Endodermal cell (in vitro differentiated cells): Measurements from ENCODE around the gene IFI27L2. TPM values are rescaled to one million over a fixed set of nuclear protein-coding genes. Genes with fewer than 3 reads are reported as not detected.

Source experiments
- DNase-seq: peaks from one replicate; pipeline ENCODE4 v3.0.0-alpha.2; 2017
- H3K27ac ChIP-seq: 2 replicates; pipeline ENCODE4 v1.5.1; 2013; ENCODE audit warnings: mild to moderate bottlenecking, low read depth, low read length, moderate library complexity
- H3K27me3 ChIP-seq: 2 replicates; pipeline ENCODE4 v1.6.1; 2013; ENCODE audit warnings: mild to moderate bottlenecking, low read length, moderate library complexity; ENCODE audit not compliant: insufficient read depth, control insufficient read depth, poor library complexity, severe bottlenecking
- H3K36me3 ChIP-seq: 2 replicates; pipeline ENCODE4 v1.7.0; 2013; ENCODE audit warnings: mild to moderate bottlenecking, low read length, moderate library complexity; ENCODE audit not compliant: control insufficient read depth, insufficient read depth
- H3K4me1 ChIP-seq: one replicate; pipeline ENCODE4 v1.7.0; 2013; ENCODE audit warnings: low read length; ENCODE audit not compliant: control insufficient read depth, insufficient read depth
- H3K4me3 ChIP-seq: 2 replicates; pipeline ENCODE4 v1.5.1; 2013; ENCODE audit warnings: mild to moderate bottlenecking, low read length, moderate library complexity
- H3K9ac ChIP-seq: 2 replicates; pipeline ENCODE4 v1.6.1; 2013; ENCODE audit warnings: mild to moderate bottlenecking, low read length, moderate library complexity; ENCODE audit not compliant: poor library complexity, severe bottlenecking; ENCODE audit errors: extremely low read depth
- H3K9me3 ChIP-seq: 2 replicates; pipeline ENCODE4 v1.6.1; 2013; ENCODE audit warnings: mild to moderate bottlenecking, low read length, moderate library complexity; ENCODE audit not compliant: control insufficient read depth
- H3K27ac Mint-ChIP-seq: 2 replicates; pipeline ENCODE4 v1.8.0; 2020; ENCODE audit warnings: mixed read lengths
- H3K27me3 Mint-ChIP-seq: 2 replicates; pipeline ENCODE4 v1.8.0; 2021; ENCODE audit warnings: mild to moderate bottlenecking, mixed read lengths; ENCODE audit not compliant: insufficient read depth
- H3K36me3 Mint-ChIP-seq: 2 replicates; pipeline ENCODE4 v1.8.0; 2020; ENCODE audit warnings: low read depth, mixed read lengths
- H3K4me1 Mint-ChIP-seq: 2 replicates; pipeline ENCODE4 v1.8.0; 2020; ENCODE audit warnings: mixed read lengths
- H3K4me3 Mint-ChIP-seq: 2 replicates; pipeline ENCODE4 v1.8.0; 2020; ENCODE audit warnings: mild to moderate bottlenecking, moderate library complexity, mixed read lengths
- H3K9me3 Mint-ChIP-seq: 2 replicates; pipeline ENCODE4 v1.8.0; 2020; ENCODE audit warnings: mild to moderate bottlenecking, mixed read lengths
- CTCF ChIP-seq: fragments of 200-600 bp; sonication (generic); conservative IDR thresholded peaks from 2 replicates; pipeline ENCODE4 v1.5.0; 2021; ENCODE audit warnings: antibody characterized with exemption, mild to moderate bottlenecking
- WGBS, 2 experiments: methylation state at CpG; one replicate each; pipeline versions ENCODE4 v1.1.5 to v1.1.7; 2013; ENCODE audit warnings: missing lambda C conversion rate in 2 of 2, mixed read lengths in 1 of 2; ENCODE audit not compliant: insufficient coverage in 1 of 2, insufficient read length in 1 of 2; 5-methylcytosine and 5-hydroxymethylcytosine counted together
- total RNA-seq, 2 donors: library from RNA; stranded (reverse); fragmentation: NEBNext Ultra II Directional in 1 of 2; extraction: Animal tissue kit (Norgen Biotek cat#: 25700) in 1 of 2; gene quantifications; 2 replicates in 1 of 2; 3 replicates in 1 of 2; pipeline ENCODE4 v1.2.1, GENCODE V29; 2021

Gene IFI27L2
- total RNA-seq, 2 donors from 2014 or later = 36.0 to 43.7 TPM

DNA sequence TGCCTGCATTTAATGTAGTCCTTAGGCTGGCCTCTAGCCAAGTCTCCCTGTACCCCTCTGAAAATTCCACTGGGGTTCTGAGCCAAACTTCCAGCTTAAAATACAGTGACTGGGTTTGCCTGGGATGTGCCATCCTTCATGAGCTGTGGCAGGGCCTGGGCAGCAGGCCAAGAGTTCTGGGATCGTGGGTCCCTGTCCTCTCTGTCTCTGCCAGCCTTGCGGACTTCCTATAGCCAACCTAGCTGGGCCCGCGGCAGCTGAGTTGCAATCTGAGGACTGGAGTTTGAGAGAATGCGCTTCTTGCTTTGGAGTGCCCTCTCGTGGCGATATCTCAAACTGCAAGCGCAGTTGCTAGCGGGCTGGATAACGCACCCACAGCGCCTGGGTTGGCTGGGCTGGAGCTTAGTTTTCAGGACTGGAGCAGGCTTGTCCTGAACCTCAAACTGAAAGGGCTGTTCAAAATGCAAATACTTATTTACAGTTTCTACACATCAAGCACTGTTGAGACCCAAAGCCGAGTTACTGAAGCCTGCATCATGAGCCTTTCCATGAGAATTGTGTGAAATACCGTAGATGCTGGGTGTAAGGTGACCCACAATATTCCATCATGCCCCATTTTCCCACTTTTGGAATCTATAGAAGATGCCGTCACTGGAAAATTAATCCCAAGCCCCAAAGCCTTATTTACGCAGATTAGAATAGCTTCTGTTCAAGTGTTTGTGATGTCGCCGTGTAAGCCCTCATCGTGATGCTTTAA, 7.3 kb upstream of the IFI27L2 start:
- H3K27ac ChIP-seq = no peak overlapping the region
- H3K4me1 ChIP-seq = peaks cover 4% of the 10 kb centered on the region
- no peaks in the 10 kb centered on the region for H3K36me3 ChIP-seq
- H3K9ac ChIP-seq = no peak overlapping the region
- peak; percentile 97 for TF ChIP-seq CTCF
- 40% methylated on average over 15 to 18 of the region's 18 CpGs for WGBS, 2 experiments
- H3K4me3 ChIP-seq = peak overlapping the region; percentile 5
- Mint-ChIP-seq H3K36me3 (no peaks in the 10 kb centered on the region), H3K4me1 (peaks cover 4% of the 10 kb centered on the region), H3K27me3 (no peaks in the 10 kb centered on the region), H3K9me3 (peaks cover 15% of the 10 kb centered on the region), H3K27ac (no peak overlapping the region), H3K4me3 (no peak overlapping the region)
- peak; percentile 96 for DNase-seq
- H3K27me3 ChIP-seq = no peaks in the 10 kb centered on the region
- peaks cover 15% of the 10 kb centered on the region for H3K9me3 ChIP-seq

- Histone ChIP-seq H3K9me3 (peaks cover 15% of the 10 kb centered on the region), H3K36me3 (no peaks in the 10 kb centered on the region), H3K27ac (no peak overlapping the region), H3K4me1 (peaks cover 4% of the 10 kb centered on the region), H3K9ac (no peak overlapping the region), H3K27me3 (no peaks in the 10 kb centered on the region), H3K4me3 (peak overlapping the region; percentile 5)
- no peak for TF ChIP-seq CTCF
- H3K36me3 Mint-ChIP-seq = no peaks in the 10 kb centered on the region
- peaks cover 15% of the 10 kb centered on the region for H3K9me3 Mint-ChIP-seq
- H3K27me3 Mint-ChIP-seq = no peaks in the 10 kb centered on the region
- H3K4me1 Mint-ChIP-seq = peaks cover 4% of the 10 kb centered on the region
- no peak overlapping the region for H3K4me3 Mint-ChIP-seq
- 40 to 63% methylated on average over 2 to 4 of the region's 4 CpGs for WGBS, 2 experiments
- H3K27ac Mint-ChIP-seq = no peak overlapping the region
- no peak for DNase-seq
These were observed 6.1 kb upstream of the IFI27L2 start for GRCh38 chr14:94135476-94135875.

DNA sequence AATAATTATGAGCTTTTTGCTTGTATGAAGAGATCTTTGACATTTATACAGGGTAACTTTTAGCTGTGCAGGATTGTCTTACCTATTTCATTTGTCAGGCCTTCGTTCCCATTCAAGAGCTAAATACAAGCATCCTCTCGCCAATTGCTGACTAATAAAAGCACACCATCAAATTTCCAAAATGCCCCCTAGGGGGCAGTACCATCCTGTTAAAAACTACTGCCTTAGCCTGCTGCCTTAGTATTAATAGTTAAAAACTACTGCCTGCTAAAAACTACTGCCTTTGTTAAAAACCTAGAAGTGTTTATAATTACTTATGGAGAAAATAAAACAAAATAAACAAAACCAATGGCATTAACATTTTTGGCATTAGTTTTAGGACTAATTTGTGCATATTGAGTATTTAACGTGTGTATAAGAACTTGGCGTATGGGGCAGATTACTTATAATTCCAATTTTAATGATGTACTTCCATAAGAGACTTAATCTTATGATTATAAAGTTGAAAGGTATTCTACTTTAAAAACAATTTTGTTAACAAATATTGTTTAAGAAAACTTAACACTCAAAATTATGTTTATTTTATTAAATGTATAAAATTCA, 3.0 kb upstream of the IFI27L2 start:
- H3K27ac Mint-ChIP-seq = no peak overlapping the region
- no peak overlapping the region for H3K27ac ChIP-seq
- peaks cover 15% of the 10 kb centered on the region for H3K9me3 Mint-ChIP-seq
- H3K36me3 Mint-ChIP-seq = no peaks in the 10 kb centered on the region
- H3K9ac ChIP-seq = no peak overlapping the region
- H3K4me3 Mint-ChIP-seq = no peak overlapping the region
- peaks cover 5% of the 10 kb centered on the region for H3K4me1 Mint-ChIP-seq
- peaks cover 6% of the 10 kb centered on the region for H3K27me3 Mint-ChIP-seq
- no peaks in the 10 kb centered on the region for H3K27me3 ChIP-seq
- H3K4me3 ChIP-seq = no peak overlapping the region
- peak; percentile 95 for TF ChIP-seq CTCF
- H3K36me3 ChIP-seq = no peaks in the 10 kb centered on the region
- peak; percentile 84 for DNase-seq
- no peaks in the 10 kb centered on the region for H3K4me1 ChIP-seq
- H3K9me3 ChIP-seq = peaks cover 15% of the 10 kb centered on the region
- 17 to 41% methylated on average over 1 to 3 of the region's 4 CpGs for WGBS, 2 experiments
